Ammon's horn (tissue), 1 donor: Measurements from ENCODE around the gene TRIM2.

Experiments
- DNase-seq: peaks from one replicate; pipeline ENCODE4 v3.0.0-alpha.2; 2016; ENCODE audit warnings: low spot score

Gene TRIM2

DNA sequence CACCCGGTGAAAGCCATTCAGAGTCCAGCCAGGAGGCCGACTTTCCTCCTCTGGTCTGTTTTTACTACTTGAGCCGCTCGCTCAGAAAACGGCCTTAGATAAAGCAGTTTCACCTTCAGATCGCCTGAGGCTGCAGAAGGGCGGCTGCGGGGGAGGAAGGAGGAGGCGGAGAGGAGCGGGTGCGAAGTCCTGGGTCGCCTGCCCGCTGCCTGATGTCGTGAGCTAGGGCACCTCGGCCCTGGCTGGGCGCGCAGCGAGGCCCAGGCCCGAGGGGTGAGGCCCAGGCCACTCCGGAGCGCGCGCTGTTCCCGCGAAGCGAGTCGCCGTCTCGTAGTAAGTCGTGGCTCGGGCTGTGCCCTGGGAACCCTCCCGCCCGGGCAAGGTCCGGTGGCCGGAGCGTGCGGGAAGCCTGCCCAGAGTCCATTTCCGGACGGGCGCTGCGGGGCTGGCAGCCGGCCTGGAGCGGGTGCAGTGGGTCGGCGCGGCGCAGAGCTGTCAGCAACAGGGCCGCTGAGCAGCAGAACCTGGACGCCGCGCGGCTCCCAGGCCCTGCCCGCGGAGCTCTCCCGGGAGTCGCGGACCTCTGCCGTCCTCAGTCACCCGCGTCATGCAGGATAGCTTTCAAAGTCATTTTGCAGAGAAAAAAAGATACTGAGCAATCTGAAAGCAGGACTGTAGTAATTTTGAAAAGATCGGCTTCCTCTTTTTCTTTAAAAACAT is 18.6 kb downstream of the TRIM2 start:
- peak; percentile 69 for DNase-seq

DNA sequence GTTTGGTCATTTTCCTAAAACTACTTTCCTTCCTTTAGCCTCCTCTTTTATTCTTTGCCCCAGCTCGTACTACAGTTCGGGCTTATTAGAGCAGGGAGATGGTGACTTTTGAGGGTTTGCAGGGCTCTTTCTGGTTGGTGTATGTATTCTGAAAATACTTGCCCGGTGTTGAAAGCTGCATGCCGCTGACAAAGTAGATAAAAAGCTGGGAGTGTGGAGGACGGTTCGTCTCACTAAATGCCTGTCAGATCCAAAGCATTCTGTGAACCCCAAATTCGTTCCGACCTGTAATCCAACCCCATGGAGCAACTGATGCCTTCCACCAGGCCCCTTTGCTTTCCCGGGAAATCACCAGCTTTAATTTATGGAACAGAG is 19.2 kb downstream of the TRIM2 start:
- DNase-seq: no peak

DNA sequence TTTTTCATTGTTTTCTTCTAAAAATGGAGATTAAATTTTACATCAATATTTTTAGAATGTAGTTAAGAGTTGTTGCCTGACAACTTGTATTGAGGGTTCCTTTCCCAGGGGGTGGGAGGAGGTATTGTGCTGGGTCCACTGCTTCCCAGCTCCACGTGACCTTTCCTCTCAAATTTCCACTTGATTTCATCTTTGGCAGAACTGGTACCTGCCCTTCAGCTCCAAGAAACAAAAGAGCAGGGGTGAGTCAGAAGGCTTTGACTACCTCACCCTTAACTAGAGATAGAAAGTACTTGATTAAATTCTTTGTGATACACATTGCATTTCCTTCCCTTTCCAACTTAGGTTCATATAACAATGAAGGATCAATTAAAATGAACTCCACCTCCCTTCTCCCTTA is 19.7 kb downstream of the TRIM2 start:
- DNase-seq: peak; percentile 54

DNA sequence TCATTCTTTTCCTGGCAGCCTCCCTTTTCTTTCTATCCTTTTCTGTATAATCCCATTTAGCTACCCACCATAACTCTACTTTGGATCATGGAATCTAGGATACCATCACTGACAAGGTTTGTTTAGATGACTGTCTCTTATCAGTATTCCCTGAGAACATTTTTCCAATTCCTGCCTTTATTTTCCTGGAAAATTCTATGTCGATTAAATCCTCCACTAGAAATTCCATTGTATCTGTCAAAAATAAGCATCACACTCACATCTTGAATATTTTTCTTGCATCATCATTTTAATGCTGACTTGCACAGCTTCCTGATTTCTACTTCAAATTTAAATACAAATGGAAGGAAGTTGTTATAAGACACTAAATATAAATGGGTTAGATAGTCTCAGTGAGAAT is 20.2 kb downstream of the TRIM2 start:
- DNase-seq: no peak

DNA sequence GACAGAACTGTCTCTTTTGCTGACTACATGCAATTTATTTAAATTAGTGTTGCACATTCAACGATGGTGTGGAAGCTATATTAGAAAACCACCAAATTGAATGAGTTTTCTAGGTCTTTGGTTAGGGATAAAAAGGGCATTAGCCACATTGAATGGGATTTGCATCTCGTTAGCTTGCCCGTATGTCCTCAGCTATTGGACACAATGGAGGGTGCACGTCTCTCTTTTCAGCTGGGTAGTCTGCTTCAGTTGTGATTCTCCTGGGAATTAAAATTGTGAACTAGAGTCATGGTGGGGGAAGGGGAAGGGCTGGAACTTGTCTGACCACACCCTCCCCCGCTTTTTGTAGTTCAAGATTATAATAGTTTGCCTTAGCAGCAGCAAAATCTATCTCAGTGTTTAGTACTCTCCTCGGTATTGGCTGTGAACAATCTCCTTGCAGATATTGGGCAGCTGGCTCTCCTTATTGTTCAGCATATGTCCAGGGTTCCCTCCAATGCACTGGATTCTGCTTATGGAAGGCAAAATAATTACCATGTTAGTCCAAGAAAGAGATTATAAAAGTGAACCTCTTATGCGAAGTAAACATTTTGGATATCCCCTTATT is 23.3 kb downstream of the TRIM2 start:
- no peak for DNase-seq

DNA sequence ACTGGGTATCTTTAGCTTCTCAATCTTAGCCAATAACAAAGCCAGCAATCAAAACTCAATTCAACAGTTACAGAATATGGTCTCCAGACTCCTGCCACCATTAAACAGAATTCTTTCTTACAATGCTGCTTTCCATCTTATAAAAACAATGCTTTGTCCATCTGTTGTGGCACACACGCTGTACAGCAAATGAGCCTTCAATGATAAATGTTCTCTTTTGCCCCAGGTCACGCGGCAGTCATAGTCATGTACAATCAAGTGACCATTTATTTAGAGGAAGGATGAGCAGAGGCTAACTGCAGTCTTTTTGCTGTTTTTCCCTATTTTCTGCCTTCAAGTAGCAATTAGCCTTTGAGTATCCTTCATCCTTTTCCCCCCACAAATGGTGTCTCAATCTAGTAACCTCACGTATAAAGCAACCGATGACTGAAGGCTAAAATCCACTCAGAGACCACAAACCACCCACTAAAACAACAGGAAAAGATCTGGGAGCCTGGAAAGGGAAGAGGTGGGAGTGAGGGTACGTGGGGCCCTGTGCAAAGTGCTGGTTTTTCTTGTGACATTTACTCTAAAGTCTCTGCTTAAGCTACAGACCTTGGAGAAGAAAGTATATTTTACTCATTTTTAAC is 24.4 kb downstream of the TRIM2 start:
- peak; percentile 72 for DNase-seq

DNA sequence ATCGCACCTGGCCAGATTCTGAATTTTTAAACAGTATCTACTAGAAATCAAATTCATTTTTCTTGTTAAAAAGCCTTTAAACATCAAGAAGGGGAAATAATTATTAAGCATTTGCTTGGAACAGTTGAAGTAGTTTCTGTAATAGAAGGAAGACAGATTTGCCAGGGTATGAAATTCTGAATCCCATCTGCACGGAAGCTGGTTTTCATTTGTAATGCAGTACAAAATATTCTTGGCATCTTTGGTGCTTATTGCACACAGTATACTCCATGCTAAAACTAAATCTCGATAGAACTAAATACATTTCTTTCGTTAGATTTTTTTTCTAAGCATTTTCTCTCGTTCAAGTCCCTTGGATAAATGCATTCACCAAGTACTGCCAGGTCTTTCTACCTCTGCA is 25.3 kb downstream of the TRIM2 start:
- no peak for DNase-seq

DNA sequence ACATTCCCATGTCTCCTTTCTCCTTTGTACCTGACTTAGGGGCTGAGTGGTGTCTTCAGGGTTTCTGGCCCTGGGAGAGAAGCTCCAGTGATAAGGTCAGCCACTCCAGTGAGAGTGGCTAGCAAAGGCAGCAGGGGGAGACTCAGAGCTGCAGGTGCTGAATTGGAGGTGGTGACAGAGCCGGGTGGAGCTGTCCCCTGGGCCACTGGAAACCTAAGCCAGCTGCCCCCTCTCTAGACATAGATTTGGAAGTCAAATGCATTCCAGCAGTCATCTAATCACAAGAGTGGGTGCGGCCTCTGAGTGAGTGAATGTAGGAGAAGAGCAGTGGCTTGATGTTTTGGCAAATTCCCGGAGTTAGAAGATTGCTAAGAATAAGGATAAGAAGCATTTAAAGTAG is 28.5 kb downstream of the TRIM2 start:
- DNase-seq: no peak

DNA sequence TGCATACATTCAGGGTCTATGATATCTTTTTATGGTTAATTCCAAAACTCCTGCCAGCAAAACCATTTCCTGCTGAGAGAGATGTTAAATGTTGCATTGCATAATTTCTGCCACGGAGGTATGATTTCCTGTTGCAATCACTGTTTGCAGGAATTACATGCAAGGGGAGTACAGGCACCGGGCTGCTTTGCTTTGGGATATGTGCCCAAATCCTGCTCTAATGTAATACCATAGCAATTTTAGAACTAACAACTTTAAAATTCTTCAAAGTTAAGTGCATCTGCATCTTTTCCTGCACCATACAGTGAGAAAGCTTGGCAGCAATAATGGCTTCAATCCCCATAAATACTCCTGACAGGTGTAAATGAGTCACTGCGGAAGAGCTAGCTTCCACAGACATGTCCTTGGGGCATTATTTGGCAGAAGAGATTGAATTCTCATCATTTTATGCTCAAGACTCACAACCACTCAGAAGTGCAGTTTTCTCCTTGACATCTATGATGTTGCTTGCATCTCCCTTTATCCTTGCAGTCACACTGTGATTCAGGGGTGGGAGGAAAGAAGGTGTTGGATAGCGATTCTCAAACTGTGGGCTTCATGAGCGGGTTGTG is 29.6 kb downstream of the TRIM2 start:
- no peak for DNase-seq

DNA sequence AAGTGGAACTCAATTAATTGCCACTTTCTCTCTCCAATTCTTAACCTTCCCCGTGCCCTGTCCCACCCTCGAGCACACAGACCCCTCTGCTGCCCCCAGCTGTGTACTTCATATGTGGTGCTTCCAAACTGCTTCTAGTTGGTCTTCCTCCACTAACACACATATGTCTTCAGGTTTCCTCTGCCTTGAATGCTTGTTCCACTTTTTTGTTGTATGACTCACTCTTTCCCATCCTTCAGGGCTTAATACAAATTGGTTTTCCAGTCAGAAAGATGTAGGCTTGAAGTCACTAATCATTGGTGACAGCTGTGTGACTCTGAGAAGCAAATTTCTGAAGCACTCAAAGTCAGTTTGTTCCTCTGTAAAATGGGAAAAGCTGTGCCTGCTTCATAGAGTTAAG is 30.6 kb downstream of the TRIM2 start:
- no peak for DNase-seq

DNA sequence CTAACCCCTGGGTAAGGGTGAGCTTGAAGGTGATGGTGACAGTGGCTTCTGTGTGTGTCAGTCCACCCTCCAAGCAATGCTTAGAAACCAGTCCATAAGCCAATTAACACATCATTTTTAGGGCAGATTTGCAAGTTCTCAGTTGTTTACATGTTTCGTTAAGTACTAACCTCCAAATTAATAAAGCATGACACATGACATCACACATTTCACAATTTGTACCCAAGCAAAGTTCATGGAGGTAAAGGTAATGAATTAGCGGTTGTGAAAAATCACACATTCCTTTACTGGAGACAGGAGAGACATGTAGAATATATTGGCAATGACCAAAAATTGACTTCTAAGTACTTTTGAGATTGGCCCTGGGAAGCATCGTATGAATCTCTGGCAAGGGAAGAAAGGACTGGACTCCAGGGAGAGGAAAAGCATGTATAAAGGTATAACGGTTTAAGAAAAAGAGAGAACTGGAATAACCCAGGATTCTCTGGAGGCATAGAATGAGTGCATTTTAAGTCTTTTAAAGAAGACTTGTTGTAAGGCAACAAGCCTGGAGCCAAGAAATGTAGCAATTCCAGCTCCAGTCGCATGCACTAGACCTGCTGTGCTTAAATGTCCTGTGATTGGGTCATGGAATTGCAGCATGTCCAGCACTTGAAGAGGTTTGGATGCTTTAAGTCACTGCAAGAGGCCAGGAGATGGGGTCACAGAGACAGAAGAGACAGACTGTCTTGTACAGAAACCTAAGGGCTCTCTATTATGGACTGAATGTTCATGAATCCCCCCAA is 34.1 kb downstream of the TRIM2 start:
- no peak for DNase-seq

DNA sequence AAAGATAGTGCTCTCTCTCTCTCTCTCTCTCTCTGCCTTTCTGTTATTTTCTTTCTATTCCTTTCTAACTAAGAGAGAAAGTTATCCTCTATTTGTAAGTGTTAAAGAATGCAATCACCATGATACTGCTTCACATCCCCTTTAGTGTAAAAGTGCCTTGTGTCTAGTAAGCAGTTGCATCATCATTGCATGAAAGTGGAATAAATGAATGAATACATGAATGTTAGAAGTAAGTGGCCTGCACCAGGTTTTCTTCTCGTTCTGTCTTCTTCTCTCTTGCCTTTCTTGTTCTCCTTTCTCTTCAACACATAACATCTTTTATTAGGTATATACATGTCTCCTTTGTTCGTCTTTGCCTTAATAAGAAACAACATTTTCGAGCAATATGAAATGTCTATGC is 35.2 kb downstream of the TRIM2 start:
- DNase-seq: no peak

DNA sequence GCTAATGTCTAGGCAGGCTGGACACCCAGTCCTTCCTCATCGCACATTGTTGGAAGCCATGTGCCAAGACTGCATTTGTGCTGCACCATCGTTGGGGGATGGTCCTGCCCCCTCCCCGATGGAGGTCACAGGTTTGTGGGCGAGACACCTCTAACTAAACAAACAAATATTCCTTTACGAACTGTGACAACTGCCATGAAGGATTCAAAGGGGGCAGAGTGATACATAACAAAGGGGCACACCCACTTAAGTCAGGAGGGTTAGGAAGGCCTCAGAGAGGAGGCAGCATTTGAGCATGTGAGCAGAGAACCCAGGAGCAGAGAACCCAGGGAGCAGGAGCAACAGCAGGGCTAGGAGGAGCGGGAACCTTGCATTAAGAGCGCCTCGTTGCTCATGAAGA is 37.1 kb downstream of the TRIM2 start:
- no peak for DNase-seq

DNA sequence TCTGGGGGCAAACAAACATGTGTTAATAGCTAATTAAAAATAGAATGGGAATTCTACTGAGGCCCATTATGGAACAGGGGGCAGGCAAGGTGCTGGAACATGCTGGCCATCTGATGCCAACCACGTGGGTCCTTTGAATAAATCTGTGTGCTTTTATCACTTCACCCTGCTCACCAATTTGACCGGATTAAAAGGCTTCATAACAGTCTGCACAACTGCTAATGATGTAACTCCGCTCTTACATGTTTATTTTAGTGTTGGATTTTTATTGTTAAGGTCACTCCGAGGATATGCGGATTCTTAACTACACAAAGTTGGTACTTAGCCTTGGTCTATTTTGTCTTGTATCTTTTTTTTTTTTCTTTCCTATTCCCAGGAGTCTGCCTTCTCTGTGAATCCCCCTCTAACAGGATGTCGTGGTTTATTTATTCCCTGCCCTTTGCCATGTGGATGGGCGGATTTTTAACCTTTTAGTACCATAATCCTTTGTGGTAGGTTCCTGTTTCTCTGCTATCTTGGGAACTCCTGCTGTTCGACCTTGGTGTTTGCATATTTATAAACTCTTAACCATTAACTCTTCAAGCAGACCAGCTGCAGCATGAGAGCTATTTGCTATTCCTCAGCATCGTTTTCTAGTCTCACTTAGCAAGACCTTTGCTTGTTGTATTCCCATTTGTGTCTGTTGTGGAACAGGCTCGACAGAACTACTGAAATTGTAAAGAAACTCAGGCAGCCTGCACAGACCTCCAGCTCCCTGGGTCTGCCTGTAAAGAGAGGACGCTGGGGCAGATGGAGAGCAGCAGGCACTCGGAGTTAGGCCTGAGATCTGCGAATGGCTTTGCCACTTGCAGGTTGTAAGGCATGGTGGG is 38.0 kb downstream of the TRIM2 start:
- DNase-seq: no peak

DNA sequence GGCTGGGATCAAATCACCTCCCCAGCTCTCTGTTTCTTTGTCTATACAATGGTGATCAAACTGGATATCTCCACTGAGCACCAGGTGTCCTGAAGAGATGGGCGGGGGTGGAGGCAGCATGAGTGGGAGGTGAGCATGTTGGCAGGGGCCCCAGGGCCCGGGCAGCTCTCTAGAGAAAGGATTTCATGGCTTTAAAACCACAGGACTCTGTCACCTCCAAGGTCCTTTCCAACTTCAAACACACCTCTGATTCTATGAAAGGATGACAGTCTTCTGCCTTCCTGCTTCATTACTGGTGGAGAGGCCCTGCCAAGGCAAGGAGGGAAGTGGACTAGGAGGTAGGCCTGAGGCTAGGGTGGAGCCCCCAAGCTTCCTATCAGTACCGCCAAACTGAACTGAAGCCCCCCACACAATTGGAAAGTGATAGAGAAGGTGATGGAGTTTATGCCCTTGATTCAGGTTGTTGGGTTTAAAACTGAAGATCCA is 38.6 kb downstream of the TRIM2 start:
- no peak for DNase-seq

DNA sequence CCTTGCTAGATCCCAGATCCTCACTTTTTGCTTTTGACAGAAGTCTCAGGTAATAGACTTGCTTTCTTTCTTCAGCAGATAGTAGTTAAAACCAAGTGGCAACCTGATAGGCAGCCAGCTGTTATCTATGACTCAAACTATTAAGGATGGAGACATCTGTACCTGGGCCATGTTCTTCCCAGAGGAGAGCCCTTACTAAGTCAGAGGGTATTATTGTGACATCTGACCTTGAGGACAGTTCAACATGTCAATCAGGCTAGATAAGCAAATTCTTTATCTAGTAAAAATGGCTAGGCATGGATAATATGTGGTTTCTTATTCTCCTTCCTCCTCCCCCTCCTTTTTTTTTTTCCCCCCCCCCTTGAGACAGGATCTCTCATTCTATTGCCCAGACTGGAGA is 39.2 kb downstream of the TRIM2 start:
- DNase-seq: no peak

DNA sequence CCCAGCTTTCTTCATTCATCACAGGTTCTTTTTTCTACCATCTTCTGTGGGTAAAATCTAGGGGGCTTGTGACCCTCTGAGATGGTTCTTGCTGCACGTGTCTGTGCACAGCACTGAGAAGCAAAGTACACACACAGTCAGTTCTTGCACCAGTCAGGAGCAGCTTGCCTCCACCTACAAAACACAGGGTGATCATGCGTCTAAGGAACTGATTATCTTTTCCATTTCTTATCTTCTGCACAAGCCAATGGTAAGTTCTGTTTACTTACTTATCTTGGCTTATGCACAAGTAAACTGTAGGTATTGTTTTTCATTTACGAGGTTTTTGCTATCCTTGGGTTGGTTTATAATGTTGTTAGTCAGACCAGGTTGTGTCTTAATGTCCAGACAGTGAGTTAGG is 40.7 kb downstream of the TRIM2 start:
- DNase-seq: no peak

DNA sequence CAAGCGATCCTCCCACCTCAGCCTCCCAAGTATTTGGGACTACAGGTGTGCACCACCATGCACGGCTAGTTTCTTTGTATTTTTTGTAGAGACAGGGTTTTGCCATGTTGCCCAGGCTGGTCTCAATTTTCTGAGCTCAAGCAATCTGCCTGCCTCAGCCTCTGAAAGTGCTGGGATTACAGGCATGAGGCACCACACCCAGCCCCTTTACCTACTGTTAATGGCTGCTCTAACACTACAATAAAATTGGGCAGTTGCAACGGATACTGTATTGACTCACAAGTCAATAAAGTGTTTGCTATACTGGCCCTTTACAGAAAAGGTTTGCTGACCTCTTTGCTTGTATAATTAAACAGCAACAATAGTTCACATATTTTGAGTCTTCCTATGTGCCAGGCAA is 41.5 kb downstream of the TRIM2 start:
- no peak for DNase-seq

DNA sequence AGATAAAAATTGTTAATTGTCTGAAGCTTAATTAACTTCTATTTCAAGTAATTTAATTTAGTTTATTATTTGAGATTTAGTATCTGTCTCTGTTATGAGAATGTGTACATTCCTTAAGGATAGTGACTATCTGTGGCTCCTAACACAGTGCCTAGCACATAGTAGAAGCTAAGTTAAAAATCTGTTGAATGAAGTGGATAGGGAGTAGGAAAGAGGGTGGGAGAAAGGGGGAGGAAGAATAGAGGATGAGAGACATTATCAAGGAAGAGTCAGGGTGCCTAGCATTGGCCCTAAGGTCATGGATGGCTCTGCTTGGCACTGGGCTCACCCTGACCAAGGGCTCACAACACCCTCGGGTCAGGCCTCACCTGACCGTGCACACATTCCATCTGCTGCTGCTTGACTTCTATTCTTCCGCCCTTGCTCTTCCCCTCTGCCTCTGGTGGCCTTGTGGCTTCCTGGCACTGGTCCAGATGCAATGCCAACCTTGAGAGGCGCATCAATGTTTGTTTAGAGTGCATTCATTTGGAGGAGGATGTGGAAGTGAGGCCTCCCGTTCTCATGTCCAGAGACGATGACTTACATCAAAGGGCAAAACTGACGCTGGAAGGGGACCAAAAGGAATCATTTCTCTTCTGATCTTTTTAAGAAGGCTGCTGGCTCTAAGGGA is 42.3 kb downstream of the TRIM2 start:
- DNase-seq: no peak

DNA sequence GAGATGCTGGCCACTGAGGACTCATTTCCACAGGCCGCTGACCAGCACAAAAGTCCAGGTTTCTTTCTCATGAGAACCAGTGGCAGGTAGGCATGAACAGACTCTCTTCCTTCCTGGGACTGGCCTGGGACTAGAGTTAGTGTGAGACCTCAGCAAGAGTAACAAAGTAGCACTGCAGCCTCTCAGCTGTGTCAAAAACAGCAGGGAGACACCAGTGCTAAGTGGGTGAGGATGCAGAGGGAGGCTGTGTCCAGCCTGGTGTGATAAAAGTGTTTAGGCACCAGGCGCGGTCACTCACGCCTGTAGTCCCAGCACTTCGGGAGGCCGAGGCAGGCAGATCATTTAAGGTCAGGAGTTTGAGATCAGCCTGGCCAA is 42.9 kb downstream of the TRIM2 start:
- no peak for DNase-seq

DNA sequence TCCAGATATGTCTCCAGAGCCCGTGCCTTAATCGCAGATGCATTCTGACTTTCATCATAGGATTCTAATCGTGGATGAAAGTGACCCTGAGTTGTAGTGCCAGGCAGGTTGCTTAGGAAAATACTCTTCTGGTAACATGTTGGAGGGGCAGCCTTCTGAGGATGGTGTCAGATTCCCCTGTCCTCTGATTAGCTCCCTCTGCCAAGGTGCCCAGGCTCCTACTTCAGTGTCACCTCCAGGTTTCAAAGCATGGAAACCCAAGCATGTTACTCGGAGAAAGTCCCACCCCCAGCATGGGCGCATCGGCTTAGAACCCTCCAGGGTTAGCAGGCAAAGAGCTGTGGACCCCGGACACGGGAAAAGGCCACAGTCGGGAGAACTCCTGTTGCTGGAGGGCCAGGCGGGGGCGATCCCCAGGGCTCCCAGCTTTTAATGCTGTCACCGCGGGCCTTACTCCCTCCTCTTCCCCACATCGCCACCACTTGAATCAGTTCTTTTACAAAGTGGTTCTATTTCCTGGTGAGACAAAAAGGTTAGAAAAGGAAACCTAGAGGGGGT is 44.5 kb downstream of the TRIM2 start:
- no peak for DNase-seq
